Superior temporal gyrus (tissue), 1 donor: ENCODE measurements around the gene P2RY11.

Source experiments
- DNase-seq: peaks from one replicate; pipeline ENCODE4 v3.0.0-alpha.2; 2016; ENCODE audit errors: extremely low spot score

Gene P2RY11

GRCh38 chr19:10093295-10094186 is 18.0 kb upstream of the P2RY11 start:
- no peak for DNase-seq

- peak; percentile 47 for DNase-seq
Observed at GRCh38 chr19:10095622-10095947, 15.9 kb upstream of the P2RY11 start.

GRCh38 chr19:10095948-10096614 is 15.4 kb upstream of the P2RY11 start:
- peak; percentile 86 for DNase-seq

GRCh38 chr19:10096615-10096963 is 14.9 kb upstream of the P2RY11 start:
- no peak for DNase-seq

- no peak for DNase-seq
Observed at GRCh38 chr19:10100163-10100785, 11.2 kb upstream of the P2RY11 start.

GRCh38 chr19:10102787-10103236 is 8.7 kb upstream of the P2RY11 start:
- no peak for DNase-seq

GRCh38 chr19:10104130-10104513 is 7.4 kb upstream of the P2RY11 start:
- no peak for DNase-seq

- no peak for DNase-seq
Observed at GRCh38 chr19:10104665-10105508, 6.6 kb upstream of the P2RY11 start.

- no peak for DNase-seq
Observed at GRCh38 chr19:10105509-10106099, 5.9 kb upstream of the P2RY11 start.

GRCh38 chr19:10106100-10106936 is 5.2 kb upstream of the P2RY11 start, which contains the start of gene PPAN:
PPAN (plus strand) TSS chr19:10106362; CDS start chr19:10106395, 33 bp downstream.
- DNase-seq, result peak; percentile 99

- DNase-seq, result no peak
Observed at GRCh38 chr19:10107254-10107653, 4.2 kb upstream of the P2RY11 start.

GRCh38 chr19:10107817-10108367 is 3.6 kb upstream of the P2RY11 start:
- no peak for DNase-seq

GRCh38 chr19:10109528-10109927 is 2.0 kb upstream of the P2RY11 start:
- DNase-seq, result no peak

GRCh38 chr19:10110076-10110971 is 1.2 kb upstream of the P2RY11 start:
- DNase-seq, result no peak

GRCh38 chr19:10110972-10111317 is 548 bp upstream of the P2RY11 start:
- DNase-seq, result no peak

GRCh38 chr19:10112037-10112761 is 706 bp downstream of the P2RY11 start:
- DNase-seq, result no peak

GRCh38 chr19:10112895-10113591 is 1.6 kb downstream of the P2RY11 start:
- no peak for DNase-seq

- DNase-seq, result no peak
Observed at GRCh38 chr19:10113592-10113963, 2.1 kb downstream of the P2RY11 start.
